SK-N-SH (cell line): ENCODE data around the gene CYS1. TPM values are rescaled to one million over a fixed set of nuclear protein-coding genes. Genes with fewer than 3 reads are reported as not detected.
"Not testable (repeated sequence)": the region's sequence is repeated elsewhere in the genome, so short reads cannot be mapped to it uniquely, and the experiment has no call there.

Experiments
- CTCF ChIA-PET: fragments of 300-600, 350-600 bp; formaldehyde crosslinking; extraction: SDS; loops from one replicate; lab custom pipeline; 2021; lab: Yijun Ruan, JAX
- POLR2A ChIA-PET: fragments of 350-600 bp; sonication (Branson Sonifier 250); formaldehyde crosslinking; extraction: SDS; loops from one replicate; lab custom pipeline; 2020; ENCODE audit warnings: antibody characterized with exemption, inconsistent platforms; lab: Yijun Ruan, JAX
- DNase-seq: peaks from one replicate; pipeline ENCODE4 v3.0.0; 2012
- H2AFZ ChIP-seq: fragments of 200-600 bp; sonication (generic); 2 replicates; pipeline ENCODE4 v1.8.1; 2016; ENCODE audit warnings: antibody characterized with exemption, mild to moderate bottlenecking, low read depth
- H3F3A ChIP-seq: fragments of 200-600 bp; sonication (generic); replicated peaks from 2 replicates; pipeline ENCODE3; 2016; ENCODE audit warnings: antibody characterized with exemption, mild to moderate bottlenecking; ENCODE audit not compliant: insufficient read depth
- H3K27ac ChIP-seq, 2 experiments: fragments of 200-500 bp in 1 of 2; fragments of 200-600 bp in 1 of 2; sonication (Bioruptor generic) in 1 of 2; sonication (generic), shearing (Covaris generic) in 1 of 2; 2 replicates each; pipeline versions ENCODE4 v1.5.1 to v1.6.1; 2014 to 2016; ENCODE audit warnings: low read depth in 2 of 2, inconsistent platforms in 1 of 2, low read length in 1 of 2, mild to moderate bottlenecking in 1 of 2, mixed read lengths in 1 of 2
- H3K27me3 ChIP-seq: fragments of 200-600 bp; sonication (generic), shearing (Covaris generic); 2 replicates; pipeline ENCODE4 v1.6.1; 2016; ENCODE audit warnings: mixed run types; ENCODE audit not compliant: insufficient read depth
- H3K36me3 ChIP-seq, 2 experiments: fragments of 200-500 bp in 1 of 2; fragments of 200-600 bp in 1 of 2; sonication (Bioruptor generic) in 1 of 2; sonication (generic) in 1 of 2; replicated peaks in 1 of 2; 2 replicates each; pipeline versions ENCODE3 to v1.5.1; 2014 to 2016; ENCODE audit warnings: low read length in 1 of 2, mild to moderate bottlenecking in 1 of 2; ENCODE audit not compliant: insufficient read depth in 2 of 2, control insufficient read depth in 1 of 2
- H3K4me1 ChIP-seq, 2 experiments: fragments of 200-500 bp in 1 of 2; fragments of 200-600 bp in 1 of 2; sonication (Bioruptor generic) in 1 of 2; sonication (generic), shearing (Covaris generic) in 1 of 2; 2 replicates each; pipeline versions ENCODE4 v1.5.1 to v1.6.1; 2014 to 2016; ENCODE audit warnings: low read depth in 1 of 2, low read length in 1 of 2, mixed run types in 1 of 2; ENCODE audit not compliant: insufficient read depth in 2 of 2, control insufficient read depth in 1 of 2
- H3K4me2 ChIP-seq: fragments of 200-600 bp; sonication (generic), shearing (Covaris generic); 2 replicates; pipeline ENCODE4 v1.6.1; 2017; ENCODE audit warnings: mixed run types
- H3K4me3 ChIP-seq, 2 experiments: fragments of 200-500 bp in 1 of 2; fragments of 200-600 bp in 1 of 2; sonication (Bioruptor generic) in 1 of 2; sonication (generic), shearing (Covaris generic) in 1 of 2; 2 replicates each; pipeline versions ENCODE4 v1.5.1 to v1.8.1; 2014 to 2016; ENCODE audit warnings: low read depth in 2 of 2, inconsistent platforms in 1 of 2, low read length in 1 of 2, mild to moderate bottlenecking in 1 of 2, mixed read lengths in 1 of 2, moderate library complexity in 1 of 2
- H3K79me2 ChIP-seq: fragments of 200-600 bp; sonication (generic); 2 replicates; pipeline ENCODE4 v1.8.1; 2017; ENCODE audit warnings: mild to moderate bottlenecking; ENCODE audit not compliant: insufficient read depth
- H3K9ac ChIP-seq: fragments of 200-600 bp; sonication (generic); 2 replicates; pipeline ENCODE4 v1.6.1; 2017; ENCODE audit warnings: mixed run types
- H3K9me2 ChIP-seq: fragments of 200-600 bp; sonication (generic); 2 replicates; pipeline ENCODE4 v1.6.1; 2017; ENCODE audit warnings: mixed run types
- H3K9me3 ChIP-seq: fragments of 200-600 bp; sonication (generic); 2 replicates; pipeline ENCODE4 v1.6.1; 2017; ENCODE audit warnings: mixed run types, mild to moderate bottlenecking, moderate library complexity
- H4K20me1 ChIP-seq: fragments of 200-600 bp; sonication (generic); 2 replicates; pipeline ENCODE4 v1.6.1; 2017; ENCODE audit warnings: mild to moderate bottlenecking, mixed run types; ENCODE audit not compliant: insufficient read depth
- JUND ChIP-seq: IDR thresholded peaks from 2 replicates; pipeline ENCODE4 v1.4.0; 2012
- WGBS: methylation state at CpG from one replicate; pipeline ENCODE4 v1.1.6; 2017; ENCODE audit warnings: low lambda C conversion rate; 5-methylcytosine and 5-hydroxymethylcytosine counted together
- polyA plus RNA-seq, 3 experiments: library from polyadenylated mRNA; depleted of rRNA; stranded (reverse); fragments of >200 nt; gene quantifications; 2 replicates each; pipeline ENCODE4 v1.2.3, GENCODE V29; 2012

Gene CYS1
- polyA plus RNA-seq, 1 of the 3 experiments (the other 2 are of a cell fraction) = 1.2 TPM

DNA sequence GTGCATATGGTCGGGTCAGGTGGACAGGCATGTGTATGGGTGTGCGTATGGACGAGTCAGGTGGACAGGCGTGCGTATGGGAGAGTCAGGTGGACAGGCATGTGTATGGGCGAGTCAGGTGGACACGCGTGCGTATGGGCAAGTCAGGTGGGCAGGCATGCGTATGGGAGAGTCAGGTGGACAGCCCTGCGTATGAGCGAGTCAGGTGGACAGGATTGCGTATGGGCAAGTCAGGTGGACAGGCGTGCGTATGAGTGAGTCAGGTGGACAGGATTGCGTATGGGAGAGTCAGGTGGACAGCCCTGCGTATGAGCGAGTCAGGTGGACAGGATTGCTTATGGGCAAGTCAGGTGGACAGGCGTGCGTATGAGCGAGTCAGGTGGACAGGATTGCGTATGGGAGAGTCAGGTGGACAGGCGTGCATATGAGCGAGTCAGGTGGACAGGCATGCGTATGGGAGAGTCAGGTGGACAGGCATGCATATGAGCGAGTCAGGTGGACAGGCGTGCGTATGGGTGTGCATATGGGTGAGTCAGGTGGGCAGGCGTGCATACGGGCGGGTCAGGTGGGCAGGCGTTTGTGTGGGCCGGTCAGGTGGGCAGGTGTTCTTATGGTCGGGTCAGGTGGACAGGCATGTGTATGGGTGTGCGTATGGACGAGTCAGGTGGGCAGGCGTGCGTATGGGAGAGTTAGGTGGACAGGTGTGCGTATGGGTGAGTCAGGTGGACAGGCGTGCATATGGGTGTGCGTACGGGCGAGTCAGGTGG is 66.4 kb downstream of the CYS1 start:
- H3F3A ChIP-seq, POLR2A ChIA-PET, H3K9ac ChIP-seq, H2AFZ ChIP-seq, H3K9me2 ChIP-seq, H3K79me2 ChIP-seq, H4K20me1 ChIP-seq, DNase-seq, H3K9me3 ChIP-seq, H3K4me3 ChIP-seq, H3K36me3 ChIP-seq, H3K4me2 ChIP-seq, H3K27ac ChIP-seq, CTCF ChIA-PET, H3K27me3 ChIP-seq: not testable (repeated sequence)
- H3K4me1 ChIP-seq = peaks cover 6 to 20% of the 10 kb centered on the region in 2 experiments; a peak in 2 of 4 replicates
- WGBS = 91% methylated on average over 43 of the region's 43 CpGs

DNA sequence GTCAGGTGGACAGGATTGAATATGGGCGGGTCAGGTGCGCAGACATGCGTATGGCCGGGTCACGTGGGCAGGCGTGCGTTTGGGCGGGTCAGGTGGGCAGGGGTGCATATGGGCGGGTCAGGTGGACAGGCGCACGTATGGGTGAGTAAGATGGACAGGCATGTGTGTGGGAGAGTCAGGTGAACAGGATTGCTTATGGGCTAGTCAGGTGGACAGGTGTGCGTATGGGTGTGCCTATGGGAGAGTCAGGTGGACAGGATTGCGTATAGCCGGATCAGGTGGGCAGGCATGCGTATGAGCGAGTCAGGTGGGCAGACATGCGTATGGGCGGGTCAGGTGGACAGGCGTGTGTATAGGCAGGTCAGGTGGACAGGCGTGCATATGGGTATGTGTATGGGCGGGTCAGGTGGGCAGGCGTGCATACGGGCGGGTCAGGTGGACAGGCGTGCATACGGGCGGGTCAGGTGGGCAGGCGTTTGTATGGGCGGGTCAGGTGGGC is 67.2 kb downstream of the CYS1 start:
- Histone ChIP-seq H3K4me2 (no peak overlapping the region), H3K9me2 (no peaks in the 10 kb centered on the region), H3K4me1 (peaks cover 6 to 28% of the 10 kb centered on the region in 2 experiments; a peak in 2 of 4 replicates), H4K20me1 (no peaks in the 10 kb centered on the region), H3K79me2 (no peaks in the 10 kb centered on the region), H2AFZ (no peak overlapping the region), H3K27me3 (no peaks in the 10 kb centered on the region), H3F3A (no peaks in the 10 kb centered on the region), H3K9me3 (no peaks in the 10 kb centered on the region; the same call in 1 of the 2 replicates), H3K9ac (no peak overlapping the region), H3K36me3 (no peaks in the 10 kb centered on the region), H3K27ac (no peak overlapping the region), H3K4me3 (no peak overlapping the region)
- TF ChIP-seq JUND = no peak
- 82% methylated on average over 29 of the region's 29 CpGs for WGBS
- POLR2A ChIA-PET = no interaction called here
- DNase-seq = no peak
- CTCF ChIA-PET = no interaction called here

DNA sequence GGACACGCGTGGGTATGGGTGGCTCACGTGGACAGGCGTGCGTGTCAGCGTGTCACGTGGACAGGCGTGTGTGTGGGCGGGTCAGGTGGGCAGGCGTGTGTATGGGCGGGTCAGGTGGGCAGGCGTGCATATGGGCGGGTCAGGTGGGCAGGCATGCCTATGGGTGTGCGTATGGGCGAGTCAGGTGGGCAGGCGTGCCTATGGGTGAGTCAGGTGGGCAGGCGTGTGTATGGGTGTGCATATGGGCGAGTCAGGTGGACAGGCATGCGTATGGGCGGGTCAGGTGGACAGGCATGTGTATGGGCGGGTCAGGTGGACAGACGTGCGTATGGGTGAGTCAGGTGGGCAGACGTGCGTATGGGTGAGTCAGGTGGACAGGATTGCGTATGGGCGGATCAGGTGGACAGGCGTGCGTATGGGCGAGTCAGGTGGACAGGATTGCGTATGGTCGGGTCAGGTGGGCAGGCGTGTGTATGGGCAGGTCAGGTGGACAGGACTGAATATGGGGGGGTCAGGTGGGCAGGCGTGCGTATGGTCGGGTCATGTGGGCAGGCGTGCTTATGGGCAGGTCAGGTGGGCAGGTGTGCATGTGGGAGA is 67.7 kb downstream of the CYS1 start:
- H3K27ac ChIP-seq, CTCF ChIA-PET, H3K9ac ChIP-seq, H4K20me1 ChIP-seq, H3K36me3 ChIP-seq, H3F3A ChIP-seq, H2AFZ ChIP-seq, POLR2A ChIA-PET, DNase-seq, H3K9me3 ChIP-seq, H3K9me2 ChIP-seq, H3K79me2 ChIP-seq, H3K4me3 ChIP-seq, H3K27me3 ChIP-seq, H3K4me2 ChIP-seq: not testable (repeated sequence)
- peaks cover 6 to 32% of the 10 kb centered on the region in 2 experiments; a peak in 2 of 4 replicates for H3K4me1 ChIP-seq
- WGBS = 87% methylated on average over 37 of the region's 37 CpGs

DNA sequence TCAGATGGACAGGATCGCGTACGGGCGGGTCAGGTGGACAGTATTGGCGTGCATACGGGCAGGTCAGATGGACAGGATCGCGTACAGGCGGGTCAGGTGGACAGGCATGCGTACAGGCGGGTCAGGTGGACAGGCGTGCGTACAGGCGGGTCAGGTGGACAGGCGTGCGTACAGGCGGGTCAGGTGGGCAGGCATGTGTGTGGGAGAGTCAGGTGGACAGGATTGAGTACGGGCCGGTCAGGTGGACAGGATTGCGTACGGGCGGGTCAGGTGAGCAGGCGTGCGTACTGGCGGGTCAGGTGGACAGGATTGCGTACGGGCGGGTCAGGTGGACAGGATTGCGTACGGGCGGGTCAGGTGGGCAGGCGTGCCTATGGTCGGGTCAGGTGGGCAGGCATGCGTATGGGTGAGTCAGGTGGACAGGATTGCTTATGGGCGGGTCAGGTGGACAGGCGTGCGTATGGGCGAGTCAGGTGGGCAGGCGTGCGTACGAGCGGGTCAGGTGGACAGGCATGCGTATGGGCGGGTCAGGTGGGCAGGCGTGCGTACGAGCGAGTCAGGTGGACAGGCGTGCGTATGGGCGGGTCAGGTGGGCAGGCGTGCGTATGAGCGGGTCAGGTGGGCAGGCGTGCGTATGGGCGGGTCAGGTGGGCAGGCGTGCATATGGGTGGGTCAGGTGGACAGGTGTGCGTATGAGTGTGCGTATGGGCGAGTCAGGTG is 68.4 kb downstream of the CYS1 start:
- H3K36me3 ChIP-seq, H3K4me3 ChIP-seq, H3K27me3 ChIP-seq, H3K79me2 ChIP-seq, H3K9me2 ChIP-seq, H3K4me2 ChIP-seq, CTCF ChIA-PET, H2AFZ ChIP-seq, H4K20me1 ChIP-seq, H3K9me3 ChIP-seq, H3K27ac ChIP-seq, POLR2A ChIA-PET, DNase-seq, H3K9ac ChIP-seq, H3F3A ChIP-seq: not testable (repeated sequence)
- H3K4me1 ChIP-seq = peaks cover 6 to 38% of the 10 kb centered on the region in 2 experiments; a peak in 2 of 4 replicates
- 95% methylated on average over 61 of the region's 61 CpGs for WGBS

DNA sequence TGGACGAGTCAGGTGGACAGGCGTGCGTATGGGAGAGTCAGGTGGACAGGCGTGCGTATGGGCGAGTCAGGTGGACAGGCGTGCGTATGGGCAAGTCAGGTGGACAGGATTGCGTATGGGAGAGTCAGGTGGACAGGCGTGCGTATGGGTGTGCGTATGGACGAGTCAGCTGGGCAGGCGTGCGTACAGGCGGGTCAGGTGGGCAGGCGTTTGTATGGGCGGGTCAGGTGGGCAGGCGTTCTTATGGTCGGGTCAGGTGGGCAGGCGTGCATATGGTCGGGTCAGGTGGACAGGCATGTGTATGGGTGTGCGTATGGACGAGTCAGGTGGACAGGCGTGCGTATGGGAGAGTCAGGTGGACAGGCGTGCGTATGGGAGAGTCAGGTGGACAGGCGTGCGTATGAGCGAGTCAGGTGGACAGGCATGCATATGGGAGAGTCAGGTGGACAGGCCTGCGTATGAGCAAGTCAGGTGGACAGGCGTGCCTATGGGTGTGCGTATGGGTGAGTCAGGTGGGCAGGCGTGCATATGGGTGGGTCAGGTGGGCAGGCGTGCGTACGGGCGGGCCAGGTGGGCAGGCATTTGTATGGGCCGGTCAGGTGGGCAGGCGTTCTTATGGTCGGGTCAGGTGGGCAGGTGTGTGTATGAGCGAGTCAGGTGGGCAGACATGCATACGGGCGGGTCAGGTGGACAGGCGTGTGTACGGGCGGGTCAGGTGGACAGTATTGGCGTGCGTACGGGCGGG is 69.2 kb downstream of the CYS1 start:
- not testable (repeated sequence) for H3K27me3 ChIP-seq

More for the DNA sequence above, 69.2 kb downstream of the CYS1 start:
- H4K20me1 ChIP-seq, H3K4me2 ChIP-seq, H2AFZ ChIP-seq, DNase-seq, H3F3A ChIP-seq, H3K27ac ChIP-seq, H3K9me3 ChIP-seq, H3K4me3 ChIP-seq, H3K36me3 ChIP-seq, H3K9me2 ChIP-seq, H3K79me2 ChIP-seq, POLR2A ChIA-PET, H3K9ac ChIP-seq: not testable (repeated sequence)
- peaks cover 6 to 46% of the 10 kb centered on the region in 2 experiments; a peak in 2 of 4 replicates for H3K4me1 ChIP-seq
- 94% methylated on average over 52 of the region's 52 CpGs for WGBS
- CTCF ChIA-PET = interaction anchor here (1.3 to 5.9 kb wide), 2 partner anchors 10 to 27 kb away, joined by 6 to 58 read pairs; no protein-coding TSS in a partner anchor
